Measurements from ENCODE around the gene RABGAP1. TPM values are rescaled to one million over a fixed set of nuclear protein-coding genes. Genes with fewer than 3 reads are reported as not detected.
A peak's percentile ranks its signal among the peaks of the same experiment; 100 is the strongest.

RABGAP1 gene
- total and polyA plus RNA-seq, 7 donors, result 15.5 to 57.9 (median 33.6) TPM

- 44 to 59% (median 47%) methylated on average over 8 of the region's 8 CpGs for WGBS, 3 donors
- TF ChIP-seq CTCF (IDR thresholded peaks at IDR 0.05), result no peak
- Histone ChIP-seq H3K9me3 (no peaks in the 10 kb centered on the region), H3K27me3 (ENCODE audit: insufficient read depth in 3 of 3, low read length in 2 of 3) (no peaks in the 10 kb centered on the region), H3K4me3 (peak overlapping the region; percentile 34), H3K36me3 (ENCODE audit: insufficient read depth in 1 of 2, low read depth in 1 of 2) (peaks cover 0 to 3% of the 10 kb centered on the region in 2 donors), H3K4me1 (peaks cover 29% of the 10 kb centered on the region), H3K27ac (peak overlapping the region; percentile 64)
- peak; percentile 92 to 96 (median 94) for ATAC-seq
- intact Hi-C loops (cut with DNase I), result no loop called here
- DNase-seq, result peak; percentile 41 to 75
Observed at GRCh38 chr9:123033864-123034601, 93.2 kb downstream of the RABGAP1 start.

- Histone ChIP-seq H3K27me3 (ENCODE audit: insufficient read depth in 3 of 3, low read length in 2 of 3) (no peaks in the 10 kb centered on the region), H3K27ac (peak overlapping the region; percentile 64), H3K36me3 (ENCODE audit: insufficient read depth in 1 of 2, low read depth in 1 of 2) (no peaks in the 10 kb centered on the region), H3K4me1 (peaks cover 29% of the 10 kb centered on the region), H3K4me3 (peak overlapping the region; percentile 34), H3K9me3 (no peaks in the 10 kb centered on the region)
- DNase-seq (no peak), ATAC-seq (no peak)
- no peak for TF ChIP-seq CTCF (IDR thresholded peaks at IDR 0.05)
- intact Hi-C loops (cut with DNase I), result no loop called here
- WGBS, 3 donors, result 84 to 86% (median 85%) methylated on average over 13 of the region's 13 CpGs
Observed at GRCh38 chr9:123034881-123035510, 94.2 kb downstream of the RABGAP1 start.

- intact Hi-C loops (cut with DNase I), result no loop called here
- Histone ChIP-seq H3K4me1 (peaks cover 29% of the 10 kb centered on the region), H3K4me3 (peak overlapping the region; percentile 2), H3K27ac (no peak overlapping the region), H3K27me3 (ENCODE audit: insufficient read depth in 3 of 3, low read length in 2 of 3) (no peaks in the 10 kb centered on the region), H3K36me3 (ENCODE audit: insufficient read depth in 1 of 2, low read depth in 1 of 2) (no peaks in the 10 kb centered on the region), H3K9me3 (no peaks in the 10 kb centered on the region)
- WGBS, 3 donors, result 79 to 84% (median 80%) methylated on average over 2 of the region's 2 CpGs
- DNase-seq (no peak), ATAC-seq (no peak)
- TF ChIP-seq CTCF (IDR thresholded peaks at IDR 0.05), result no peak
Observed at GRCh38 chr9:123035791-123036190, 95.0 kb downstream of the RABGAP1 start.

GRCh38 chr9:123036893-123037545, 96.2 kb downstream of the RABGAP1 start:
- Histone ChIP-seq H3K4me1 (peaks cover 21% of the 10 kb centered on the region), H3K9me3 (no peaks in the 10 kb centered on the region), H3K27ac (no peak overlapping the region), H3K36me3 (ENCODE audit: insufficient read depth in 1 of 2, low read depth in 1 of 2) (no peaks in the 10 kb centered on the region), H3K27me3 (ENCODE audit: insufficient read depth in 3 of 3, low read length in 2 of 3) (no peaks in the 10 kb centered on the region), H3K4me3 (peak overlapping the region; percentile 2)
- TF ChIP-seq CTCF (IDR thresholded peaks at IDR 0.05), result no peak
- DNase-seq (no peak), ATAC-seq (no peak)
- 57 to 78% (median 71%) methylated on average over 3 of the region's 3 CpGs for WGBS, 3 donors
- intact Hi-C loops (cut with DNase I), result no loop called here
